Forelimb muscle (tissue), 1 donor: ENCODE data around the gene NTHL1. TPM values are rescaled to one million over a fixed set of nuclear protein-coding genes. Genes with fewer than 3 reads are reported as not detected.

Experiments used
- DNase-seq: peaks from one replicate; pipeline ENCODE4 v3.0.0-alpha.2; 2013; ENCODE audit warnings: low read depth
- polyA plus RNA-seq: library from polyadenylated mRNA; unstranded; fragments of 120-200 nt; gene quantifications from one replicate; pipeline ENCODE4 v1.2.1, GENCODE V29; 2013; ENCODE audit not compliant: insufficient read length

Gene NTHL1
- polyA plus RNA-seq, 1 donor = 11.2 TPM

DNA sequence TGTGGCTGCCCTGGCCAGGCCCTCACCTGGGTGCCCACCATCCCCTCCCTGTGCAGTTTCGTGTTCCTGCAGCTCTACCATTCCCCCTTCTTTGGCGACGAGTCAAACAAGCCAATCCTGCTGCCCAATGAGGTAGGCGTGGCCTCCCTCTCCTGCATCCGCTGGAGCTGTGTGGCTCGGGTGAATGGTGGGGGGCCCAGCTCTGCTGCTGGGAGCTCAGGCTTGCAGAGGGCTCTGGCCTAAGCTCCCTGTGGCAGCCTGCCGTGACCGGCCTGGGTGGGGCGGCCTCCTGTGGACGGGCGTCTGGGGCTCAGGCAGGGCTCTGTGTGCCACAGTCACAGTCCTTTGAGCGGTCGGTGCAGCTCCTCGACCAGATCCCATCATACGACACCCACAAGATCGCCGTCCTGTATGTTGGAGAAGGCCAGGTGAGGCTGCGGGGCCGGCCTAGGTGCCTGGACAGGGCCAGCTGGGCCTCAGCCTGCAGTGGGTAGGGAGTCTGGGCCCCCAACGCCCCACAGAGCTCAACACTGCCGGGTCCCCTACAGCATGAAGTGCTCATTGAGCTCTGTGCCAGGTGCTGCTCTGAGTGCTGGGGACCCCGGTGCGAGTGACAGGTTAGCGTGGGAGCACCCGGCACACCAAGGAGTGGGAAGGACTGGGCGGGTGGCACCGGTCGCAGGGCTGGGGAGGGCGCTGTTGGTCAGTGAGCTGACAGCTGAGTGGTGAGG is 37.4 kb upstream of the NTHL1 start:
- no peak for DNase-seq

DNA sequence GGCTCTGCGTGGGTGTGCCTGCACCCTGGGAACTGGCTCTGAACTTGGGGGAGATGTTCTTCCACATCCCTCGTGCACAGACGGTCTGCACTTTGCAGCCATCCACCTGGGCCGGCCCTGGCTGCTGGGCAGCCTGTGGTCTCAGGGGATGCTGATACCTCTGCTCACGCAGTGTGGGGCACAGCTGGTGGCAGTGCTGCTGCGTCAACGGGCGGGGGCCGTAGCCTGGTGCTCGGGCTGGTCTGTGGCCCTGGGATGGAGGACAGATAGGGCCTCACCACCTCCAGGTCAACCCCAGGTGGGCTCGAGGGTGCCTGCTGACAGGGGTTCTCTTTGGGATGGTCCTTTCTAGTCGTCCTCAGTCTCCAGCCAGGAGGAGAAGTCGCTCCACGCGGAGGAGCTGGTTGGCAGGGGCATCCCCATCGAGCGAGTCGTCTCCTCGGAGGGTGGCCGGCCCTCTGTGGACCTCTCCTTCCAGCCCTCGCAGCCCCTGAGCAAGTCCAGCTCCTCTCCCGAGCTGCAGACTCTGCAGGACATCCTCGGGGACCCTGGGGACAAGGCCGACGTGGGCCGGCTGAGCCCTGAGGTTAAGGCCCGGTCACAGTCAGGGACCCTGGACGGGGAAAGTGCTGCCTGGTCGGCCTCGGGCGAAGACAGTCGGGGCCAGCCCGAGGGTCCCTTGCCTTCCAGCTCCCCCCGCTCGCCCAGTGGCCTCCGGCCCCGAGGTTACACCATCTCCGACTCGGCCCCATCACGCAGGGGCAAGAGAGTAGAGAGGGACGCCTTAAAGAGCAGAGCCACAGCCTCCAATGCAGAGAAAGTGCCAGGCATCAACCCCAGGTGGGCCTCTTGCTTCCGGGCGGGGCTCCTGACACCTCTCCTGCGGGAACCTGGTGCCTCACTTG is 36.5 kb upstream of the NTHL1 start:
- no peak for DNase-seq

DNA sequence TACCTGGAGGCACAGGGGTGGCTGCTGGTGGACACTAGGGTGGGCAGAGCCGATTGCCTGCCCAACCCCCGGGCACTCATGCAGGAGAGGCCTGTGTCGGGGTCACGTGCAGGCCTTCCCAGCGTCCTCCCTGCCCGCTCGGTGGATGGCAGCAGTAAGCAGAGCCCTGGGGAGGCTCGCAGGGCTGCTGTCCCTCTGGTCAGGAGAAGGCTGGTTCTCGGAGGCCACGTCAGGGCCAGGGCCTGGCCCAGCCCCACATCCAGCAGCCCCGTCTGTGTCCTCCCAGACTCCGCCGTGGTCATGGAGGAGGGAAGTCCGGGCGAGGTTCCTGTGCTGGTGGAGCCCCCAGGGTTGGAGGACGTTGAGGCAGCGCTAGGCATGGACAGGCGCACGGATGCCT is 35.8 kb upstream of the NTHL1 start:
- DNase-seq = no peak

DNA sequence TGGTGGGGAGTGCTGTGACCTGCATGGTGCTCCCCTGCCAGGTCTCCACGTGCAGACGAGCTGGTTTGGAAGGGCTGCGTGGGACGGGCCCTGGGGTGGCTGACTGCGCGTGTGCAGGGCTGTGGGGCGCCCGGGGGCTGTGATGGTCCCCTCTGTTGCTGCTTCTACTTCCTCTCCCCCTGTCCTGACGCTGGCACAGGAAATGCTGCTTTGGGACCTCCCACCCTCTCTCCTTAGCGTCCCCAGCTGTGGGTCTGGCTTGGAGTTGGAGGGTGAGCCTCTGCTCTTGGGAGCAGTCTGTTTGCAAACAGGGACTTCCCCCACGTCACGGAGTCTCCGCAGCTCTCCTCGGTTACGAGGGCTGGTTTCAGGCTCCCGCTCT is 35.3 kb upstream of the NTHL1 start:
- DNase-seq = no peak

DNA sequence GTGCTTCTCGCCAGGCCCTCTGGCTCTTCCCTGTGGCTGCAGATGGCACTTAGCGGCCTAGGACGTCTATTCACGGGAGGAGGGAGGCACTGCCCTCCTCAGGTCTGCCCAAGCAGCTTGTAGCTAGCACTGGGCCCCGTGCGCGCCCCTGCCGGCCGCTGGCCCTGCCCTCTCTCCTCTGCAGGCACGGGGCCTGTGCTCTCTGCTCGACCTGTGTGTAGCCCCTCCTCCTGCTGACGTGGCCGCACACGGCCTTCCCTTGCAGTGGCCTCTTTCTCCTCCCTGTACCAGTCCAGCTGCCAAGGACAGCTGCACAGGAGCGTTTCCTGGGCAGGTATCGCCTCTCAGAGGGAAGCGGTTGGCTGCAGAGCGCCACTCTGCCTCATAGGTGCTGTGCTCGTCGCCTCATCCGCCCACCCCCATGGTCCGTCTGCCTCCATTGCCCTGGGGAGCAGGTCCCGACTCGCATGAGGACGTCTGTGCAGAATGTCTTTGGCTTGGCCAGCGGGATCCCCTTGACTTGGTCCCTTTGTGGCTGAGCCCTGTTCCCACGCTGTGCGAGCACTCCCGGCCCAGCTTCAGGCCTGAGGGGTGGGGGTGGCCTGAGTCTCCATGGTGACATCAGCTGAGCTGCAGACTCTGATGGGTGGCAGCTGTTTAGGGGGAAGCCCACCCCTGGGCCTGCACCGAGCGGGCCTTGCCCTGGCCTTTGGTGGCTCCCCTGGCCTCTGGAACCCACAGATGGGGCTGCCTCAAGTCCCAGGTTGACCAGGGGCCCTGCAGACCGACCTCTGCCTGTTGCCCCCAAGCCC is 34.7 kb upstream of the NTHL1 start:
- DNase-seq = no peak

DNA sequence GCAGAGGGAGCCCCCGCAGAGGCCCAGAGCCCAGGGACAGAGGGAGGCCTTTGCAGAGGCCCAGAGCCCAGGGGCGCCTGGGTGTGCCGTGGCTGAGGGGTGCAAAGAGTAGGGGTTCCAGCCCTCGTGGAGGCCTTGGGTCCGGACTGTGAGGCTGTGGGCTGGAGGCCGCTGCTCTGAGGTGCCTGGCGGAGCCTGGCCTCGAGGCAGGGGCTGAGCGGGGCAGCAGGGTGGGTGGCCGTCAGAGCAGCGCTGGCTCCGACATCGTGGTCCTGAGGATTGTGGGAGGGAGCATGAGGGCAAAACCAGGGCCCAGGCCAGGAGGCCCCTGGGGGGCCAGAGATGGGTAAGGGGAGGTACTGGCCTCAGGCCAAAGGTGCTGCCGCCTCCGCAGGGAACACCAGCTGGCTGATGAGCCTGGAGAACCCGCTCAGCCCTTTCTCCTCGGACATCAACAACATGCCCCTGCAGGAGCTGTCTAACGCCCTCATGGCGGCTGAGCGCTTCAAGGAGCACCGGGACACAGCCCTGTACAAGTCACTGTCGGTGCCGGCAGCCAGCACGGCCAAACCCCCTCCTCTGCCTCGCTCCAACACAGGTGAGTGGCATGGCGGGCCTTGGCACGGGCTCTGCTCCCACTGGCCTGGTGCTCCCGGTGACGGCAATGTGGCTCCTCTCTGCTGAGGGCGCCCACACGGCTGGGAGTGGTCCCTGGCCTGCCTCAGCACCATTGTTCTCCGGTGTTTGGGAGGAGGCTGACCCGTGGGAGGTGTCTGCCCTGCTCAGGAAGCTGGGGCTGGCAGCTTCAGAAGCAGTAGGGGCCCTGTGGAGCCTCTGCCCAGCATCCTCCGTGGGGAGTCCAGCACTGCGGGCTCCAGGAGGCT is 33.8 kb upstream of the NTHL1 start:
- DNase-seq = no peak

DNA sequence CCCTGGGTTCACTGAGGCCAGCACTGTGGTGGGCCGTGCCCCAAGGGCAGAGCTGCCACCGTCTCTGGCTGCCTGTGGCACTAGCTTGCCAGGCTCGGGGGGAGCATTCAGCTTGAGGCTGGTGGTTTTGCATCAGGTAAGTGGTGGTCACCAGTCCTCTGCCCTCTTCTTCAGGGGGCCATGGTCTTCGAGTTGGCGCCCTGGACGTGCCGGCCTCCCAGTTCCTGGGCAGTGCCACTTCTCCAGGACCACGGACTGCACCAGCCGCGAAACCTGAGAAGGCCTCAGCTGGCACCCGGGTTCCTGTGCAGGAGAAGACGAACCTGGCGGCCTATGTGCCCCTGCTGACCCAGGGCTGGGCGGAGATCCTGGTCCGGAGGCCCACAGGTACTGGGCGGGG is 32.4 kb upstream of the NTHL1 start:
- DNase-seq = no peak

DNA sequence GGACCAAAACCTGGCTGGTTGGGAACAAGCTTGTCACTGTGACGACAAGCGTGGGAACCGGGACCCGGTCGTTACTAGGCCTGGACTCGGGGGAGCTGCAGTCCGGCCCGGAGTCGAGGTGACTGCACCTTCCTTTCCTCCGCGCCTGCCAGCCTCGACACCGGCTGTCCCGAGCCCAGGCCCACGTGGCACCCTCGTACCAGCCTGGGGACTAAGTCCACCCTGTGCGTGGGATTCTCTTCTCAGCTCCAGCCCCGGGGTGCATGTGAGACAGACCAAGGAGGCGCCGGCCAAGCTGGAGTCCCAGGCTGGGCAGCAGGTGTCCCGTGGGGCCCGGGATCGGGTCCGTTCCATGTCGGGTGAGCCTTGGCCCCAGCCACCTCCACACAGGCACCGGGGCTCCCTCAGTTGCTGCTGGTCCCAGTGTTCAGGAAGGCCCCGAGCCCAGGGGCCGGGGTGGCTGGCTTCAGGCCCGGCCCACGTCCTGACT is 31.7 kb upstream of the NTHL1 start:
- no peak for DNase-seq

DNA sequence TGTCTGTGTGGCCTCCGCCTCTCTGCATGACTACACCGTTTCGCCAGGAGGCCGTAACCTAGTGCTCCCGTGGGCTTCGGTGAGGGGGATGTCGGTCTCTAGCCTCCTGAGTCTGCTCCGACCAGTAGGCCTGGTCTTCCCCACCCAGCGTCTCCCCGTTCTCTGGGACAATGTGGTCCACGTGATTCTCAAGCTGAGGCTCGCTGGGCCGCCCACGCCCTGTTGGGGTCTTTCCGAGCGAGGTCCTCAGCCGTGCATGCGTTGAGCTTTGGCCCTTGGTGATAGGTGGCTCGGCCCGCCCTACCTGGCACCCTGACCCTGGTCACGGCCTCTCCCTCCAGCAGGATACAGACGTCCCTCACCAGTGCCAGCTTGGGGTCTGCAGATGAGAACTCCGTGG is 31.1 kb upstream of the NTHL1 start:
- DNase-seq = no peak

DNA sequence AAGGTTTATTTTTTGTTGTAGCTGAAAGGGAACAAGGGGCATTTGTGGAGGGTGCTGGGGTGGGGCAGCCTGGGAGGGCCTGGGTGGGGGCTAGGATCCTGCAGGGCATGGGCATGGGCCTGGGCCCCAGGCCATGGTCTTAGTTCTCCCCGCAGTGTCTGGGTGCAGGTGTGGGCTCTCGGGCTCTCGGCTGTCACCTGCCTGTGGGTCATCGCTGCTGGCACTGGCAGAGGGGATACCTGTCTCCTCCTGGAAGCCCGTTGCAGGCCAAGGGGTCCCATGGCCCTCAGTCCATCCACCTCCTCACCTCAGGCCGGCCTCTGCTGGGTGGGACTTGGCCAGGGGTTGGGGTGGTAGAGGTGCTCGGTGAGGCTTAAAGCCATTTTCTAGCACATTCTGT is 30.5 kb upstream of the NTHL1 start:
- DNase-seq = no peak

DNA sequence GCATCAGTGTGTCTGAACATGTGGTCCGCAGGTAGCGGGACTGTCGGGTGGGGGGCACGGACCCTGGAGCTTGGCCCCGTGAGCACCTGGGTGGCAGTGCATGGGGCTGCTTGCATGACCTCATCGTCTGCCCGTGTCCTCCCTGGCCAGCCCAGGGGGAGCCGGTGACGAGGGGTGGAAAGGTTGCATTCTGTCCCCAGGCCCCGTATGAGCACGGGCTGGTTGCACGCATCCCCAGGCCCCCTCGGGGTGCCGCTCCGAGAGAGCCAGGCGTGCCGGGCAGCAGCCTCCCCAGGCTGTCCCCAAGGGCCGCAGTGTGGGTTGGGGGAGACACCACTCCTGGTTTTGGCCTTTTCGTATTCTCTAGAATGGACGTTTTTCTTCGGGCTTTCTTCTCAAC is 30.1 kb upstream of the NTHL1 start:
- no peak for DNase-seq

DNA sequence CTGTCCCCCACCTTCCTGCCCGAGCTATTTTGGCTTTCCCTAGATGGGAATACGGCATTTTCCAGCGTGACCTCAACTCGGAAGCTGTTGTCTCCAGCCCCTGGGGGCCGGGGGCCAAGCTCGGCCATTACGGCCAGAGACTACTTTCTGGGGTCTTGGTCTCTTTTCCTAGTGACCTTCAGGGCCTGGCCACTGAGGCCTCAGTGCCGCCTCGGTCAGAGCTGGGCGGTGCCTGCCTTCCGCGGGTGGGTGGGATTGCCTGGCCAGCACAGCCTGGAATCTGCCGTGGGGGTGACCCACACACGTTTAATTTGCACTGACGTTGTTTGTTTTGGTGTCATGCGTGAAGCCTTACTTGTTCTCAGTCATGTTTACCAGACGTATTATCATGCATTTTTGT is 29.4 kb upstream of the NTHL1 start:
- no peak for DNase-seq

DNA sequence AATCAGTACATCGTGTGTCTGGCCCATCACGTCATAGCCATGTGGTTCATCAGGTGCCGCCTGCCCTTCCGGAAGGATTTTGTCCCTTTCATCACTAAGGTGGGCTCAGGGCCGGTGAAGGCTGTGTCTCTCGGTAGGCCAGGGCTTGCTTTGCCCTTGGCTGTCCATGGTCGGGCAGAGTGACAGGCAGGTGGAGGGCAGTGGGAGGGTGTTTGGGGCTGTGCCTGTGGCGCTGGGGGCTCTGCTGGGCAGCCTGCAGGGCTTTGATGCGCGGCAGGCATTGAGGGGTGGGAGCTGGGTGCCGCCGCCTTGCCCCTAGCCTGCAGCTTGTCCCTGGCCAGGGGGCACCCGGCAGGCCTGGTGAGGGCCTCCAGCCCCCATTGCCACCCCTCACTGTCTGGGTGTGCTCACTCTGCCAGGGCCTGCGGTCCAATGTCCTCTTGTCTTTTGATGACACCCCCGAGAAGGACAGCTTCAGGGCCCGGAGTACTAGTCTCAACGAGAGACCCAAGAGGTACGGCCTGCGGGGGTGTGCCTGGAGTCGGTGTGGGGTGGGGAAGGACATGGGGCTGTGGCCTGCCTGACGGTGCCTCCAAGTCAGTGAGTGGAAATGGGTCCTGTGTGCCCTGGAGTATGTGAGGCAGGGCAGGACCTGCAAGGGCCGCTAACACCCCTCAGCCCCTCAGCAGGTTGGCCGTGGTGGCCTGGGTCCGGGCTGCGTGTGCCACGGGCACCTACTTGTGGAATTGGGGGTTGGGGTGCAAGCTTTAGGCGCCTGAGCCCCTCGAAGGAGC is 28.6 kb upstream of the NTHL1 start:
- DNase-seq = no peak

DNA sequence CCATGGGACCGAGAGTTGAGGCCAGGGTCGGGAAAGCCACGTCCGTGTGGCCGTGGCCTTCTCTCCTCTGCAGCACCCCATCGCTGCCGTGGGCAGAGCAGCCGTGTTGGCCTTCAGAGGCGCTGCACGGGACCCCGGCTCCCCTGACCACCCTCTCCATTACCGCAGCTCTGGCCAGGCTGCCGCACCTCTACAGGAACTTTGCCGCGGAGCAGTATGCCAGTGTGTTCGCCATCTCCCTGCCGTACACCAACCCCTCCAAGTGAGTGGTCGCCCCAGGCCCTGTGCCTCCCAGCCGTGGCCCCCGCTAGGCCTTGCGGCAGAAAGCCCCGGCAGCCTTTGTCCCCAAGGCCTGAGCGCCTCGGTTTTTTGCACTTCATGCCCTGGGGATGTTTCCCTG is 28.0 kb upstream of the NTHL1 start:
- DNase-seq = no peak

DNA sequence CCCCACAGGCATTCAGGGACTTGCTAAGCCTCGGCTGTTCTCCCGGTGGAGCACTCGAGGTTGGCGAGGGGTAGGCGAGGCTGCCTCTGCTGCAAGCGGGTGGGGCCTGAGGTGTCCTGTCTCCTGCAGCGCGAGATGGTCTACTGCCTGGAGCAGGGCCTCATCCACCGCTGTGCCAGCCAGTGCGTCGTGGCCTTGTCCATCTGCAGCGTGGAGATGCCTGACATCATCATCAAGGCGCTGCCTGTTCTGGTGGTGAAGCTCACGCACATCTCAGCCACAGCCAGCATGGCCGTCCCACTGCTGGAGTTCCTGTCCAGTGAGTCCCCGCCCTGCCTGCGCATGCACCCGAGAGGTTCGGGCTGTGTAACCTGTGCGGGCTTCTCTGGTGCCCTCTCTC is 26.4 kb upstream of the NTHL1 start:
- DNase-seq = no peak

DNA sequence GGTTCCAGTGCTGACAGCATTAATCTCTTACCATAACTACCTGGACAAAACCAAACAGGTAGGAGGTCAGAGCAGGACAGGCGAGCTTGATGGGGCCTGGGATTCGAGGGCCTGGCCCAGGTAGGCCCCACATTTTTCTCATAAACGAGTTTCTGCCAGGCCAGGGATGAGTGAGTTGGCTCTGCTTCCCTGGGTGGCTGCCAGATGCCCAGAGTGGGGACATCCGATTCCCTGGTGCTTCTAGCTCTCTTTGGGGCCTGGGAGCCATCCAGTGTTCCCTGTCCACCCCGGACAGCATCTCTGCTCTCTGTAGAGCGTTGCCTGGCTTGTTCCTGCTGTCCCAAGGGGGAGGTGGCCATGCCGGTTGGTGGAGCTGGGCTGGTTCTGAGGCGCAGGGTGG is 25.3 kb upstream of the NTHL1 start:
- no peak for DNase-seq

DNA sequence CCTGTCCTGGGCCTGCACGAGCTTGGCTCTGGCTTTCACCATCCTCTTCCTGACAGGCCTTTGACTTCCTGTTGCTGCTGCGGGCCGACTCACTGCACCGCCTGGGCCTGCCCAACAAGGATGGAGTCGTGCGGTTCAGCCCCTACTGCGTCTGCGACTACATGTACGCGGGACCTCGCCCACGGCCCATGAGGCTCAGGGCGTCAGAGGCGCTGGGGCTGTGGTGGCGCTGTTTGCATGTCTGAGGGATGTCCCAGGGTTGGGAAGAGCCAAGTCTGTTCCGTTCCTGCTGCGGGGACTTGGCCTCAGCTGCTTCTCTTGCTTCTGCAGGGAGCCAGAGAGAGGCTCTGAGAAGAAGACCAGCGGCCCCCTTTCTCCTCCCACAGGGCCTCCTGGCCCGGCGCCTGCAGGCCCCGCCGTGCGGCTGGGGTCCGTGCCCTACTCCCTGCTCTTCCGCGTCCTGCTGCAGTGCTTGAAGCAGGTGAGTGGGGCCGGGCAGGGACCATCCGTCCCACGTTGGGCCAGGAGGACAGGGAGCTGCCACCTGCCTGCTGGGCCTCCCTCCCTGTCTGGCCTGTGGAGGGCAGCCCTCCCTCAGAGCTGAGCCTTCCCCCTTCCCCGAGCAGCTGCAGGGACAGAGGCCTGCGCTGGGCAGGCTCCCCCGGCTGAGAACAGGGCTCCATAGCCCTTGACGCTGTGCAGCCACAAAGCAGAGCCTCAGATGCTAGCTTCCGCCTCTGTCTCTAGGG is 24.0 kb upstream of the NTHL1 start:
- no peak for DNase-seq

DNA sequence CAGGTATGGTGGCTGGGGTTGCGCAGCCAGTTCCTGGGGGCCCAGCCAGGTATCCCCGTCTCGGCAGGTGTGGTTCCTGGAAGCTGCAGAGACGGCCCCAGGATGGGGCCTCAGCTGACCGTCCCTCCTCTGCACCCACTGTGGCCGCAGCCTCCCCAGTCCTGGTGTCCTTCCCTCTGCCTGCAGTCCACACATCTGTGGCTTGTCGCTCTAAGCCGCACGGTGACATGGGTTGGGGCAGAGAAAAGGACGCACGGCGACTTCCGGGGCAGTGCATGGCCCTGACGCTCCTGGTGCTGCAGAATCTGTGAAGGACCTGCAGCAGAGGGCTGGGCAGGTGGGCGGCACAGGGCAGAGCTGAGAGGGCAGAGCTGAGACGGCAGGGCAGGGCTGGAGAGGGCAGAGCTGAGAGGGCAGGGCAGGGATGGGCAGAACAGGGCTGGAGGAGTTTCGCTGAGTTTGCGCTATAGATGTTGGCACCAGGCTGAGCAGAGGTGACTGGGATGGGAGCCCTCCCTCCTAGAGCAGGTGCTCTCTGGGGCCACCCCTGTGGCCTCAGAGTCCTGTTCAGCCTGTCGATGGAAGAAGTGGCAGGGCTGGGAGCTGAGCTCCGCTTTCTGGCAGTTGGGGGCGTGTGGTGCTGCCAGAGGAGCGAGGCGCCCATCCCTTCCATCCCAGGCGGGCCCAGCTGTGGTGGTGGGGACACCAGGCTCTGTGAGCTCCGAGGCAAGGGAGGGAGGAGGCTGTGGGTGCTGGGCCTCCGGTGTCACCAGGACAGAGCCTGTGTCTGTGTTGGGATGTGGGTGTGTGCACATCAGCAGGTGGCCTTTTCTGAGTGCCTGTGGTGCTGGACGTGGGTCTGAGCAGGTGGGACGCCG is 23.2 kb upstream of the NTHL1 start:
- DNase-seq = no peak

DNA sequence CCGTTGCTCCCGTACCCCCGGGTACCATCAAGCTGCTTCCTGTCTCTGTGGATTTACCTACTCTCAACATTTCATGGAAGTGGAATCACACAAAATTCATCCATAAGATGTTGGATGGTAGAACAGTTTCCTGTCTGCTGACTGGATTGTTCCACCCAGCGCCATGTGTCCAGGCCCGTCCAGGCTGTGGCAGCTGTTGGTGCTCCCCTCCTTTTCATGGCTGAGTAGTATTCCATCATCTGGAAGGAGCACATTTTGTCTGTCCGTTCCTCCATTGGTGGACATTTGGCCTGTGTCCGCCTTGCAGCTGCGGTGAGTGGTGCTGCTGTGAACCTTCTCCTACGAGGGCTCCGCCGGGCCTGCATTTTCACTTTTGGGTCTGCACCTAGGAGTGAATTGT is 18.5 kb upstream of the NTHL1 start:
- DNase-seq = no peak
